Testis (tissue), 3 donors: ENCODE data around the gene UGT1A6. TPM values are rescaled to one million over a fixed set of nuclear protein-coding genes. Genes with fewer than 3 reads are reported as not detected.
"Not testable (repeated sequence)": the region's sequence is repeated elsewhere in the genome, so short reads cannot be mapped to it uniquely, and the experiment has no call there.

Experiments used
- DNase-seq: peaks from one replicate; pipeline ENCODE4 v3.0.0-alpha.2; 2019
- H3K27ac ChIP-seq, 2 donors: fragments of 200-600 bp; sonication (generic); one replicate each; pipeline ENCODE4 v1.5.1; 2019
- H3K27me3 ChIP-seq: fragments of 200-600 bp; sonication (generic); one replicate; pipeline ENCODE4 v1.5.1; 2019
- H3K36me3 ChIP-seq: fragments of 200-600 bp; sonication (generic); one replicate; pipeline ENCODE4 v1.5.1; 2017; ENCODE audit warnings: low read depth; ENCODE audit errors: missing control alignments
- H3K4me1 ChIP-seq: fragments of 200-600 bp; sonication (generic); one replicate; pipeline ENCODE4 v1.5.1; 2019
- H3K4me3 ChIP-seq, 2 donors: fragments of 200-600 bp; sonication (generic); one replicate each; pipeline ENCODE4 v1.5.1; 2017 to 2019
- H3K9me3 ChIP-seq: fragments of 200-600 bp; sonication (generic); one replicate; pipeline ENCODE4 v1.5.1; 2017
- CTCF ChIP-seq, 3 experiments: fragments of 450-650 bp in 2 of 3; fragments of 200-600 bp in 1 of 3; sonication (generic) in 1 of 3; IDR thresholded peaks; one replicate each; pipeline ENCODE4 v1.5.1; 2016 to 2019; ENCODE audit warnings: antibody characterized with exemption in 3 of 3, mild to moderate bottlenecking in 2 of 3, moderate library complexity in 1 of 3
- POLR2A ChIP-seq: fragments of 450-650 bp; IDR thresholded peaks from one replicate; pipeline ENCODE4 v1.6.1; 2017; ENCODE audit warnings: antibody characterized with exemption, mild to moderate bottlenecking, moderate library complexity
- WGBS, 2 donors: methylation state at CpG; one replicate each; pipeline ENCODE4 v1.1.5; 2018; 5-methylcytosine and 5-hydroxymethylcytosine counted together
- intact Hi-C: fragments of 100-400 bp; cut with DNase I; formaldehyde crosslinking; loops from one replicate; pipeline ENCODE4 v1.15.1; 2023; ENCODE audit warnings: low total_unique reads
- polyA plus RNA-seq: library from polyadenylated mRNA; stranded (reverse); fragments of 350-450 nt; fragmentation: Illumina TruSeq; extraction: RNeasy Lipid Tissue Mini Kit (QIAGEN cat#74804); gene quantifications from one replicate; pipeline ENCODE4 v1.2.3, GENCODE V29; 2014; ENCODE audit warnings: low read depth, low replicate concordance; ENCODE audit not compliant: insufficient read depth
- total RNA-seq, 2 donors: library from RNA; depleted of rRNA; stranded (reverse); fragments of >200 nt; gene quantifications; one replicate each; pipeline ENCODE4 v1.2.3, GENCODE V29; 2016

Gene UGT1A6
- total and polyA plus RNA-seq, 3 donors from 2014 or later: 0.74 to 3.0 TPM; not detected in 1

GRCh38 chr2:233740870-233741269 lies 48.2 kb downstream of the UGT1A6 start:
- Histone ChIP-seq H3K36me3 (no peaks in the 10 kb centered on the region), H3K4me3 (no peak overlapping the region), H3K4me1 (no peaks in the 10 kb centered on the region), H3K27me3 (no peaks in the 10 kb centered on the region), H3K27ac (no peak overlapping the region), H3K9me3 (no peaks in the 10 kb centered on the region)
- 68 to 90% methylated on average over 2 of the region's 2 CpGs for WGBS, 2 donors
- intact Hi-C loops: no loop called here
- TF ChIP-seq POLR2A (no peak), CTCF (IDR thresholded peaks at IDR 0.05) (no peak)
- no peak for DNase-seq

DNA sequence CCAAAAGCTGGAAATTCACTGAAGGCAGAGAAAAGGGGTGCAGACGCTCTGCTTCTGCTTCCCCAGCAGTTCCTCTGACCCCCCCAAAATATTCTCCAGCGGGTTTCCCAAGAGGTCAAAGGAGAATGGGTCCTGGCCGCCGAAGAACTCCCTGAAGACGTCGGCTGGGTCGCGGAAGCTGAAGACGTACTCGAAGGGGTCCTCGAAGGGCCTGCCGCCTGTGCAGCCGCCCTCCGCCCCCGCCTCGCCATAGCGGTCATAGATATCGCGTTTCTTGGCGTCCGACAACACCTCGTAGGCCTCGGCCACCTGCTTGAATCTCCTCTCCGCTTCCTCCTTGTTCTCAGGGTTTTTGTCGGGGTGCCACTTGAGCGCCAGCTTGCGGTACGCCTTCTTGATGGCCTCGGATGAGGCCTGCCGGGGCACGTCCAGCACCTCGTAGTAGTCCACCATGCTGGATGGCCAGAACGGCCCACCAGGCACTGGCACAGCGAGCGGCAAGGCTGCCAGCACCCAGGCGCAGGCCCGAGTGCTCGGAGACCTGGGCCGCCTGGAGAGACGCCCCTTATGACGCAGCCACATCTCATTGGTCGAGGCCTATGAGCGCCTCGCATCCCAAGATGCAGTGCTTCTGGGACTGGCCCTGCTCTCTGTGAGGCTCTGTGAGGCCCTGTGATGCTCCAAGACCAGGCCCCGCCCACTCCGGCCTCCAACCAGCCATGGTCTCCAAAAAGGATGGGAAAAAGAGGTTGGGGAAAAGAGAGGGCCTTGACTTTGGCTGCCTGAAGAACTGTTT lies 51.0 kb downstream of the UGT1A6 start:
- Histone ChIP-seq H3K27ac (no peak overlapping the region), H3K36me3 (no peaks in the 10 kb centered on the region), H3K4me1 (no peaks in the 10 kb centered on the region), H3K9me3 (no peaks in the 10 kb centered on the region), H3K27me3 (no peaks in the 10 kb centered on the region), H3K4me3 (peak overlapping the region; percentile 38 to 40)
- WGBS, 2 donors: 73% methylated on average over 27 to 44 of the region's 46 CpGs
- DNase-seq: peak; percentile 83
- no peak for TF ChIP-seq POLR2A
- no peak for TF ChIP-seq CTCF (IDR thresholded peaks at IDR 0.05)
- intact Hi-C loops: no loop called here

DNA sequence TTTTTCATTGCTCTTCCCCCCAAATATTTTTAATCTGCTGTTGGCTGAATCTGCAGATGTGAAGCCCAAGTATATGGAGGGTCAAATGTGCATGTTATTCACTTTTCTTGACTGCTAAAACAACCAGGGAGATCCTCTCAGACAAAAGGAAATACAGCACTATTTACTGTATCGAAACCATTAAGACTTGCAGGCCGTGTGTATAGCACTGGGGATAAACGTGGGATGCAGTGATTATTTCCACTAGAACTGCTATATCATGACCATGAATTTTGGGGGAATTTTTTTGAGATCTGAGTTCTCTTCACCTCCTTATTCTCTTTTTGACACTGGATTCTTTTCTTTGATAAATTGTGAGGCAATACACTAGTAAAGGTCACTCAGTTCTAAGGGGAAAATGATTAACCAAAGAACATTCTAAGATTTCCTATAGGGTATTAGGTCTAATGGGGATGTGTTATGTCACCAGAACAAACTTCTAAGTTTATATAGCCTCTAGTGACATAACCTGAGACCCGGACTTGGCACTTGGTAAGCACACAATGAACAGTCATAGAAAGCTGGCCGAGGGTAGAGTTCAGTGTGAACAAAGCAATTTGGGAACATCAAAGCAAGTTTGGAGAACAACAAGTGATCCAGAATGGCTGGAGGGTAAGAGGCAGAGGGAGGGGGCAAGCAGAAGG lies 52.5 kb downstream of the UGT1A6 start:
- no peak overlapping the region for H3K4me3 ChIP-seq
- H3K9me3 ChIP-seq: no peaks in the 10 kb centered on the region
- WGBS, 2 donors: 81% methylated on average over 5 of the region's 5 CpGs
- H3K36me3 ChIP-seq: no peaks in the 10 kb centered on the region
- H3K4me1 ChIP-seq: no peaks in the 10 kb centered on the region
- no peak for DNase-seq
- intact Hi-C loops: no loop called here
- no peak for TF ChIP-seq CTCF (IDR thresholded peaks at IDR 0.05)
- TF ChIP-seq POLR2A: no peak
- H3K27me3 ChIP-seq: no peaks in the 10 kb centered on the region
- H3K27ac ChIP-seq: no peak overlapping the region

DNA sequence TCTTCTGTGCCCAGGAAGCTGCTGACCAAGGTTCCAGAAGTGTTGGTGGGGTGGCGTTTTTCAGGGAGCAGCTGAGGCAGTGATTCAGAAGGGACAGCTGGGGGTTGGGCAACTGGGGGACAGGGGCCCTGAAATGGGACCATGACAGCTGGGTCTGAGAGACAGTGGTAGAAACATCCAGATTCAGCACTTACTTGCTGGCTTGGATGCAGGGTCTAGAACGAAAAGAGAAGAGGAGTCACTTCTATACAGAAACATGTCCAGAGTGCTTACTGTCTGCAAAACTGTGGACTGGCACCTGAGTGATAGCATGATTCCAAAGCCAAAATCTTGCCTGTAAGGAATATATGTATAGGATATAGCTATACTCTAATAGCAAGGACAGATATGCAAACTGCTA lies 53.1 kb downstream of the UGT1A6 start:
- DNase-seq, H3K36me3 ChIP-seq, H3K27ac ChIP-seq, H3K9me3 ChIP-seq, intact Hi-C loops, H3K27me3 ChIP-seq, H3K4me3 ChIP-seq, H3K4me1 ChIP-seq: not testable (repeated sequence)
- WGBS, 2 donors: 69 to 76% methylated on average over 2 of the region's 2 CpGs

DNA sequence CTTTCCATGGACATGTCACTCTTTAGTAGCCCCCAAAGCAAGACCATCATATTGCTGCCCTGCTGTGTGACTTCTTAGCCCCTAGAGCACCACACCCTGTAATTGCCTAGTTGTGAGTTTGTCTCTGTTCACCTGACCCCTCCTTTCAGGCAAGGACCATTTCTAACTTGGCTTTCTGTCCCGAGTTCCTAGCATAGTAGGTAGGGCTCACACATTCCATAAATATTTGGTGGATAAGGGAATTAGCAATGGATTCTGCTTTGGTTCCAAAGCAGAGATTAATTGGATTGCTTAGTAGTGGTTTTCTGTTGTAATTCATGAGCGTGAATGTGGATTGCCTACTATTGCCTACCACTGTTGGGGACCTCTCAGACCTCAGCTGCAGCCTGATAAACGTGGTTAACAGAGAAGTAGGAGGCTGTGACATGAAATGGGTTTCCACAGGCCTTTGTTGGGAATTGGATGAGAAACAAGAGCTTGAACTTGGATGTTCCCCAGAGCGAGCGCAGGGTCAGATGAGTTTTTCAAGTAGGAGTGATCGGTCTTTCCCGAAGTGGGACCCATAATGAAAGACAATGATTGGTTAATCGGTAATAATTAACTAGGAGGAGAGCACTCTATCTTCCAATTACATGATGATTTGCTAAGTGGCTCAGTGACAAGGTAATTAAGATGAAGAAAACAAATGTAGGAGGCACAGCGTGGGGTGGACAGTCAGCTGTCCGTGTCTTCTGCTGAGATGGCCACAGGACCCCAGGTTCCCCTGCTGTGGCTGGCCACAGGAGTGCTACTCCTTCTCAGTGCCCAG lies 54.0 kb downstream of the UGT1A6 start:
- Histone ChIP-seq H3K27me3 (no peaks in the 10 kb centered on the region), H3K4me3 (no peak overlapping the region), H3K36me3 (no peaks in the 10 kb centered on the region), H3K9me3 (no peaks in the 10 kb centered on the region), H3K27ac (no peak overlapping the region), H3K4me1 (no peaks in the 10 kb centered on the region)
- WGBS, 2 donors: 72 to 77% methylated on average over 10 of the region's 10 CpGs
- intact Hi-C loops: no loop called here
- DNase-seq: no peak
- no peak for TF ChIP-seq CTCF (IDR thresholded peaks at IDR 0.05)
- no peak for TF ChIP-seq POLR2A
